Mesendoderm (in vitro differentiated cells): Measurements from ENCODE around the gene ADAMTS20.

ENCODE experiments used
- DNase-seq: peaks from one replicate; pipeline ENCODE4 v3.0.0; 2013
- H2AK5ac ChIP-seq: 2 replicates; pipeline ENCODE4 v1.6.1; 2013; ENCODE audit warnings: low read length, inconsistent platforms
- H2BK120ac ChIP-seq: 2 replicates; pipeline ENCODE4 v1.6.1; 2013; ENCODE audit warnings: low read depth, mild to moderate bottlenecking, low read length, moderate library complexity, mixed read lengths
- H2BK15ac ChIP-seq: replicated peaks from 2 replicates; pipeline ENCODE4 v1.6.1; 2013; ENCODE audit warnings: low read depth, mild to moderate bottlenecking, moderate library complexity
- H2BK5ac ChIP-seq: 2 replicates; pipeline ENCODE4 v1.6.1; 2013; ENCODE audit warnings: low read length, inconsistent platforms
- H3K18ac ChIP-seq: 2 replicates; pipeline ENCODE4 v1.6.1; 2013; ENCODE audit warnings: mild to moderate bottlenecking, low read length, mixed read lengths
- H3K23ac ChIP-seq: one replicate; pipeline ENCODE4 v1.6.1; 2013; ENCODE audit warnings: low read length
- H3K27ac ChIP-seq: 2 replicates; pipeline ENCODE4 v1.5.1; 2013; ENCODE audit warnings: low read depth, mild to moderate bottlenecking, inconsistent platforms, low read length, moderate library complexity
- H3K27me3 ChIP-seq: 2 replicates; pipeline ENCODE4 v1.6.1; 2013; ENCODE audit warnings: low read length, control low read depth, mild to moderate bottlenecking, inconsistent platforms; ENCODE audit not compliant: insufficient read depth, poor library complexity
- H3K36me3 ChIP-seq: 2 replicates; pipeline ENCODE4 v1.6.1; 2013; ENCODE audit warnings: low read length, inconsistent platforms; ENCODE audit not compliant: control insufficient read depth, insufficient read depth
- H3K4ac ChIP-seq: one replicate; pipeline ENCODE4 v1.6.1; 2013; ENCODE audit warnings: low read depth, mild to moderate bottlenecking, low read length, moderate library complexity
- H3K4me1 ChIP-seq: 2 replicates; pipeline ENCODE4 v1.6.1; 2013; ENCODE audit warnings: low read depth, low read length, inconsistent platforms; ENCODE audit not compliant: control insufficient read depth
- H3K4me2 ChIP-seq: 2 replicates; pipeline ENCODE4 v1.6.1; 2013; ENCODE audit warnings: low read length
- H3K4me3 ChIP-seq: 2 replicates; pipeline ENCODE4 v1.5.1; 2013; ENCODE audit warnings: mild to moderate bottlenecking, low read length
- H3K56ac ChIP-seq: one replicate; pipeline ENCODE4 v1.6.1; 2013; ENCODE audit warnings: low read length
- H3K79me1 ChIP-seq: 2 replicates; pipeline ENCODE4 v1.6.1; 2013; ENCODE audit warnings: low read length, inconsistent platforms
- H3K79me2 ChIP-seq: 2 replicates; pipeline ENCODE4 v1.6.1; 2013; ENCODE audit warnings: mild to moderate bottlenecking, low read length; ENCODE audit not compliant: control insufficient read depth, insufficient read depth
- H3K9ac ChIP-seq: 2 replicates; pipeline ENCODE4 v1.6.1; 2013; ENCODE audit warnings: low read length, inconsistent platforms
- H4K5ac ChIP-seq: one replicate; pipeline ENCODE4 v1.6.1; 2013; ENCODE audit warnings: low read length
- H4K8ac ChIP-seq: one replicate; pipeline ENCODE4 v1.6.1; 2013; ENCODE audit warnings: low read depth, mild to moderate bottlenecking, control low read depth, low read length, moderate library complexity
- WGBS: extraction: QIAGEN DNeasy Blood & Tissue Kit; methylation state at CpG from one replicate; pipeline ENCODE4 v1.1.7; 2013; ENCODE audit warnings: low lambda C conversion rate, missing lambda C conversion rate; ENCODE audit not compliant: insufficient coverage; ENCODE audit errors: extremely low coverage; 5-methylcytosine and 5-hydroxymethylcytosine counted together

The ADAMTS20 gene

GRCh38 chr12:43331935-43332334 is 220.1 kb downstream of the ADAMTS20 start:
- H2BK15ac ChIP-seq, result no peak overlapping the region
- H3K36me3 ChIP-seq, result no peaks in the 10 kb centered on the region
- no peak overlapping the region for H2BK120ac ChIP-seq
- H4K8ac ChIP-seq, result no peak overlapping the region
- H3K79me2 ChIP-seq, result no peaks in the 10 kb centered on the region
- no peak overlapping the region for H3K9ac ChIP-seq
- H3K79me1 ChIP-seq, result no peaks in the 10 kb centered on the region
- DNase-seq, result no peak
- no peak overlapping the region for H3K4me3 ChIP-seq
- H3K27me3 ChIP-seq, result no peaks in the 10 kb centered on the region
- H3K4me1 ChIP-seq, result no peaks in the 10 kb centered on the region
- no CpG with 5 or more reads among the region's 3 CpGs for WGBS
- no peak overlapping the region for H3K27ac ChIP-seq
- no peak overlapping the region for H2BK5ac ChIP-seq
- no peak overlapping the region for H3K4ac ChIP-seq
- no peak overlapping the region for H2AK5ac ChIP-seq
- no peak overlapping the region for H3K18ac ChIP-seq
- no peak overlapping the region for H4K5ac ChIP-seq
- H3K23ac ChIP-seq, result no peak overlapping the region
- no peak overlapping the region for H3K56ac ChIP-seq
- H3K4me2 ChIP-seq, result no peak overlapping the region

GRCh38 chr12:43329375-43329774 is 222.6 kb downstream of the ADAMTS20 start:
- Histone ChIP-seq H3K4me3 (no peak overlapping the region), H2BK15ac (no peak overlapping the region), H3K27ac (no peak overlapping the region), H3K56ac (no peak overlapping the region), H3K36me3 (no peaks in the 10 kb centered on the region), H2AK5ac (no peak overlapping the region), H4K8ac (no peak overlapping the region), H3K4me2 (no peak overlapping the region), H2BK5ac (no peak overlapping the region), H3K23ac (no peak overlapping the region), H4K5ac (no peak overlapping the region), H3K4ac (no peak overlapping the region), H3K79me2 (no peaks in the 10 kb centered on the region), H3K27me3 (no peaks in the 10 kb centered on the region), H3K4me1 (no peaks in the 10 kb centered on the region), H3K9ac (no peak overlapping the region), H3K79me1 (no peaks in the 10 kb centered on the region), H2BK120ac (no peak overlapping the region), H3K18ac (no peak overlapping the region)
- no peak for DNase-seq
- no CpG with 5 or more reads among the region's 1 CpG for WGBS

- H3K36me3 ChIP-seq, result no peaks in the 10 kb centered on the region
- H2AK5ac ChIP-seq, result no peak overlapping the region
- H3K9ac ChIP-seq, result no peak overlapping the region
- no peaks in the 10 kb centered on the region for H3K4me1 ChIP-seq
- no peak for DNase-seq
- no peak overlapping the region for H3K27ac ChIP-seq
- WGBS, result 100% methylated on average over 1 of the region's 5 CpGs
- no peak overlapping the region for H3K23ac ChIP-seq
- no peaks in the 10 kb centered on the region for H3K79me2 ChIP-seq
- no peak overlapping the region for H4K8ac ChIP-seq
- H2BK15ac ChIP-seq, result no peak overlapping the region
- no peak overlapping the region for H3K4ac ChIP-seq
- no peak overlapping the region for H2BK120ac ChIP-seq
- H3K4me2 ChIP-seq, result no peak overlapping the region
- no peak overlapping the region for H2BK5ac ChIP-seq
- H3K79me1 ChIP-seq, result no peaks in the 10 kb centered on the region
- no peak overlapping the region for H4K5ac ChIP-seq
- no peak overlapping the region for H3K56ac ChIP-seq
- no peak overlapping the region for H3K18ac ChIP-seq
- no peak overlapping the region for H3K4me3 ChIP-seq
- H3K27me3 ChIP-seq, result no peaks in the 10 kb centered on the region
These were observed 226.2 kb downstream of the ADAMTS20 start for GRCh38 chr12:43325786-43326185.

GRCh38 chr12:43320281-43320680 is 231.7 kb downstream of the ADAMTS20 start:
- H3K27ac ChIP-seq, result no peak overlapping the region
- no peak overlapping the region for H2AK5ac ChIP-seq
- no CpG with 5 or more reads among the region's 4 CpGs for WGBS
- H3K79me2 ChIP-seq, result no peaks in the 10 kb centered on the region
- no peak overlapping the region for H3K9ac ChIP-seq
- H3K4ac ChIP-seq, result no peak overlapping the region
- no peak overlapping the region for H2BK120ac ChIP-seq
- H3K79me1 ChIP-seq, result no peaks in the 10 kb centered on the region
- no peaks in the 10 kb centered on the region for H3K36me3 ChIP-seq
- H3K4me3 ChIP-seq, result no peak overlapping the region
- H3K18ac ChIP-seq, result no peak overlapping the region
- no peak overlapping the region for H3K23ac ChIP-seq
- H3K27me3 ChIP-seq, result no peaks in the 10 kb centered on the region
- H2BK15ac ChIP-seq, result no peak overlapping the region
- no peak overlapping the region for H4K8ac ChIP-seq
- no peak overlapping the region for H3K56ac ChIP-seq
- H4K5ac ChIP-seq, result no peak overlapping the region
- H3K4me2 ChIP-seq, result no peak overlapping the region
- no peak for DNase-seq
- no peaks in the 10 kb centered on the region for H3K4me1 ChIP-seq
- no peak overlapping the region for H2BK5ac ChIP-seq

- H3K27me3 ChIP-seq, result no peaks in the 10 kb centered on the region
- no CpG with 5 or more reads among the region's 4 CpGs for WGBS
- no peak overlapping the region for H3K27ac ChIP-seq
These were observed 234.0 kb downstream of the ADAMTS20 start for GRCh38 chr12:43318021-43318420.

GRCh38 chr12:43317156-43317555 is 234.8 kb downstream of the ADAMTS20 start:
- H2BK15ac ChIP-seq, result no peak overlapping the region
- no peak overlapping the region for H3K9ac ChIP-seq
- H3K36me3 ChIP-seq, result no peaks in the 10 kb centered on the region
- no CpG with 5 or more reads among the region's 3 CpGs for WGBS
- H2BK5ac ChIP-seq, result no peak overlapping the region
- H2AK5ac ChIP-seq, result no peak overlapping the region
- no peak overlapping the region for H3K56ac ChIP-seq
- H2BK120ac ChIP-seq, result no peak overlapping the region
- H3K4me3 ChIP-seq, result no peak overlapping the region
- H3K79me2 ChIP-seq, result no peaks in the 10 kb centered on the region
- H3K4me1 ChIP-seq, result no peaks in the 10 kb centered on the region
- H3K27me3 ChIP-seq, result no peaks in the 10 kb centered on the region
- H3K4ac ChIP-seq, result no peak overlapping the region
- H3K18ac ChIP-seq, result no peak overlapping the region
- no peak for DNase-seq
- no peak overlapping the region for H3K27ac ChIP-seq
- no peak overlapping the region for H4K8ac ChIP-seq
- no peaks in the 10 kb centered on the region for H3K79me1 ChIP-seq
- H4K5ac ChIP-seq, result no peak overlapping the region
- H3K4me2 ChIP-seq, result no peak overlapping the region
- H3K23ac ChIP-seq, result no peak overlapping the region

More at GRCh38 chr12:43318021-43318420, 234.0 kb downstream of the ADAMTS20 start:
- Histone ChIP-seq H2BK5ac (no peak overlapping the region), H4K5ac (no peak overlapping the region), H3K79me2 (no peaks in the 10 kb centered on the region), H4K8ac (no peak overlapping the region), H3K4ac (no peak overlapping the region), H3K36me3 (no peaks in the 10 kb centered on the region), H3K4me3 (no peak overlapping the region), H3K18ac (no peak overlapping the region), H3K56ac (no peak overlapping the region), H3K79me1 (no peaks in the 10 kb centered on the region), H2BK120ac (no peak overlapping the region), H3K9ac (no peak overlapping the region), H3K4me1 (no peaks in the 10 kb centered on the region), H2AK5ac (no peak overlapping the region), H3K4me2 (no peak overlapping the region), H2BK15ac (no peak overlapping the region), H3K23ac (no peak overlapping the region)
- DNase-seq, result no peak
